ENCODE data around the gene FXYD2.

Gene FXYD2

GRCh38 chr11:117834838-117835443 is 10.4 kb upstream of the FXYD2 start:
- DNase-seq: no peak

- DNase-seq: no peak
Measured at GRCh38 chr11:117834068-117834810, 9.7 kb upstream of the FXYD2 start.

GRCh38 chr11:117833401-117833891 is 8.9 kb upstream of the FXYD2 start:
- DNase-seq: no peak

- DNase-seq: no peak
Measured at GRCh38 chr11:117832511-117832910, 8.0 kb upstream of the FXYD2 start.

- DNase-seq: no peak
Measured at GRCh38 chr11:117831661-117832415, 7.3 kb upstream of the FXYD2 start.

GRCh38 chr11:117830674-117831351 is 6.3 kb upstream of the FXYD2 start:
- DNase-seq: no peak

GRCh38 chr11:117830072-117830471 is 5.5 kb upstream of the FXYD2 start:
- DNase-seq: no peak

GRCh38 chr11:117829369-117829725 is 4.8 kb upstream of the FXYD2 start:
- no peak for DNase-seq

- peak; percentile 76 for DNase-seq
Measured at GRCh38 chr11:117828611-117829368, 4.2 kb upstream of the FXYD2 start.

- no peak for DNase-seq
Measured at GRCh38 chr11:117827521-117828511, 3.3 kb upstream of the FXYD2 start.

- DNase-seq: no peak
Measured at GRCh38 chr11:117826832-117827231, 2.3 kb upstream of the FXYD2 start.

GRCh38 chr11:117826190-117826570 is 1.6 kb upstream of the FXYD2 start:
- DNase-seq: no peak

GRCh38 chr11:117825538-117826189 is 1.1 kb upstream of the FXYD2 start:
- DNase-seq: no peak

GRCh38 chr11:117823946-117824420 is 561 bp downstream of the FXYD2 start:
- peak; percentile 46 for DNase-seq

- peak; percentile 43 for DNase-seq
Measured at GRCh38 chr11:117823294-117823945, 1.1 kb downstream of the FXYD2 start.

- DNase-seq: peak; percentile 27
Measured at GRCh38 chr11:117822074-117823033, 2.2 kb downstream of the FXYD2 start.

GRCh38 chr11:117821431-117821830 is 3.1 kb downstream of the FXYD2 start:
- DNase-seq: no peak

- DNase-seq: no peak
Measured at GRCh38 chr11:117820516-117820915, 4.0 kb downstream of the FXYD2 start.

GRCh38 chr11:117820071-117820470 is 4.5 kb downstream of the FXYD2 start:
- DNase-seq: no peak

Measured in MV-4-11 (cell line).